HG02884 (cell line): ENCODE results near the gene STAU1.

Experiments used
- ATAC-seq: cut with Tn5 transposase; IDR thresholded peaks from one replicate; pipeline ENCODE4 v1.9.1; 2021; ENCODE audit warnings: mild to moderate bottlenecking, moderate library complexity; ENCODE audit not compliant: unreplicated experiment

Gene STAU1

DNA sequence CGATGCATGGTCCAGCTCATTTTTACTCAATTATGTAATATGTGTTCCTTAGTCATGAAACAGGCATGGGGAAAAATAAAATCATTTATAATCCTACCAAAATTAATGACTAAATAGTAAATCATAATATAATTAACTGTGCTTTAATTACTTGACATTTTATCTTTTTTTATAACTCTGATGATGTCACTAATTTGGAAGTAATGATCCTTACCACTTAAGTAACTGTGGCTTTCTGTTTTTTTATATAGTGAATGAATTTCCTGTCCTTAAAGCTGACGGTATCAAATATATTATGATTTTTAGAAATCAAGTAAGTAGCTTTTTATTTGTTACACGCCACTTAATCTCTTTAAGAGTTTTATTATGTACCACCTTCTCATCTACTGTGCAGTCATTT lies 109.8 kb downstream of the STAU1 start:
- ATAC-seq, result no peak

DNA sequence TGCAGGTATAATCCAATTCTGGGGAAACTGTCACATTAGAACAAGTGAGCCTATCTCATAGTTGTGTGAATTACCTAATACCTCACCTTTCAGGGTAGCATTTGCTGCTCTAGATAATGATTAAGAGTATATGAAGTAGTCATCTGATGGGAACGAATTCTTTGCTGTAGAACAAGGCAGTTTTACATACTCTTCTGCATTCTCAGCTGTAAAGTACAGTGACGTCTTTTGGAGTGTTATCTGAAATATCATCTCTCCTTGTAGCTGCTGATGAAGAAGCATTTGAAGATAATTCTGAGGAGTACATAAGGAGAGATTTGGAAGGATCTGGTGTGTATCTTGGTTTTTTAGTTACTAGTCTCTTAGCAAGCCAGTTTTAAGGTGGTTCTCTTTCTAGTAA lies 113.6 kb downstream of the STAU1 start:
- ATAC-seq, result no peak
